Stimulated activated naive CD4-positive, alpha-beta T cell (primary cell): Measurements from ENCODE around the gene UBE2QL1.
A peak's percentile ranks its signal among the peaks of the same experiment; 100 is the strongest.

Source experiments
- DNase-seq, 6 experiments: peaks; one replicate each; lab custom pipeline; 2025; lab: John Stamatoyannopoulos, UW

UBE2QL1 gene, protein sequence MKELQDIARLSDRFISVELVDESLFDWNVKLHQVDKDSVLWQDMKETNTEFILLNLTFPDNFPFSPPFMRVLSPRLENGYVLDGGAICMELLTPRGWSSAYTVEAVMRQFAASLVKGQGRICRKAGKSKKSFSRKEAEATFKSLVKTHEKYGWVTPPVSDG

DNA sequence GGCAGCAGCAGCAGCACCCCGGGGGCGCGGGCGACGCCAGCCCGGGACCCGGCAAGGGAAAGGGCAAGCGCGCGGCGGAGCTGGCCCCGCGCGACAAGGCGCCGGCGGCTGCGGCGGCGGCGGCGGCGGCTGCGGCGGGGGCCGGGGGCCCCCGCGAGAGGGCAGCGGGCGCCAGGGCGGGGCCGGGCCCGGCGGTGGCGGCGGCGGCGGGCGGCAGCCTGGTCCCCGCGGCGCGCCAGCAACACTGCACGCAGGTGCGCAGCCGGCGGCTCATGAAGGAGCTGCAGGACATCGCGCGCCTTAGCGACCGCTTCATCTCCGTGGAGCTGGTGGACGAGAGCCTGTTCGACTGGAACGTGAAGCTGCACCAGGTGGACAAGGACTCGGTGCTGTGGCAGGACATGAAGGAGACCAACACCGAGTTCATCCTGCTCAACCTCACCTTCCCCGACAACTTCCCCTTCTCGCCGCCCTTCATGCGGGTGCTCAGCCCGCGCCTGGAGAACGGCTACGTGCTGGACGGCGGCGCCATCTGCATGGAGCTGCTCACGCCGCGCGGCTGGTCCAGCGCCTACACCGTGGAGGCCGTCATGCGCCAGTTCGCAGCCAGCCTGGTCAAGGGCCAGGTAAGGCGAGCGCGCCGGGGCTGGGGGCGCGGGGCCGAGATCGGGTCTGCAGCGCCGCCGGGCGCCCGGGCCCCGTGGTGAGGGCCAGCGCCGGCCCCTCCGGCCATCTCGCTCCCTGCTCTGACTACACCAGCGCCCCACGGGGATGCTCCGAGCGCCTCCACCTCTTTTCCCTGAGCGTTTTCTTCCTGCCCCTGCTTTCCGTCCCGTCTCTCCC is at the start of gene UBE2QL1:
UBE2QL1 (plus strand) TSS at position 238 of the 843 bp plus-strand sequence; CDS start at position 273, 35 bp downstream.
- peak in 3 of 6 experiments; percentile 2 to 7 (median 4) for DNase-seq

DNA sequence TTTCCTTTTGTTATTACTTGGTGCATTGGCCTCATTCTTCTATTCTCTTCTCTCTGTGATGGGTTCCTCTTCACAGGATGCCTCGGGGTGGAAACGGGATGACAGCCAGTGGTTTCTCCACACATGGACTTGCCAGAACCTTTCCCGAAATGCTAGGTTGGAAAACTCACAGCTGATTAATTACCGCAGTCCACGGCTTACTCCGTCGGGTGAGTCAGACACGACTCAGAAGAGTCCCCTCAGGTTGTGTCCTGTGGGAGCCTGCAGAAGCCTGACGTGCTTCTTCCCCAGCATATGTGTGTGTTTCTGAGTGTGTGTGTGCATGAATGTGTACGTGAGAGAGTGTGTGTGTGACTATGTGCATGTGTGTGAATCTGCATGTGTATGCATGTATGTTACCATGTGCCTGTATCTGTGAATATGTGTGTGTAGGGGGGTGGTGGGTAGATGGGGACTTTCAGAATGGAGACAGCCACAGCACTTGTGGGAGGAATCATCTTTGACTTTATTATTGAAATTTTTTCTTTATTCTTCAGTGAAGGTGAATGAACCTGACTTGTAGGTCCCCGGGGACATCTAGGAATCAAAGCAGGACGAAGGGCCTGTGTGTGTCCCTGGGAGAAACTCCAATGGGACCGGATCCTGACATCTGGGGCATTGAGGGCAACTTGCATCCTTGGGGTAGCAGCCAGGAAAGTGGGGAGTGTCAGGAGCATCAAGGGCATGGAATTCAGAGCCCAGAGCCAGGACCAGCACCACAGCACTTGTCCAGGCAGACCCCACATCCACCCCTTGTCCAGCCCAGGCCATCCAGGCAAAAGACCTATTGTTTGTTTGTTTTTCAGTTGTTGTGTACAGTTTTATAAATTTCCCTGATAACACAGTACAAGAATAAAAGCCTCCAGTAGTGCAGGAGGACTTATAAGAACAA is 48.4 kb upstream of the UBE2QL1 start:
- DNase-seq, result no peak

DNA sequence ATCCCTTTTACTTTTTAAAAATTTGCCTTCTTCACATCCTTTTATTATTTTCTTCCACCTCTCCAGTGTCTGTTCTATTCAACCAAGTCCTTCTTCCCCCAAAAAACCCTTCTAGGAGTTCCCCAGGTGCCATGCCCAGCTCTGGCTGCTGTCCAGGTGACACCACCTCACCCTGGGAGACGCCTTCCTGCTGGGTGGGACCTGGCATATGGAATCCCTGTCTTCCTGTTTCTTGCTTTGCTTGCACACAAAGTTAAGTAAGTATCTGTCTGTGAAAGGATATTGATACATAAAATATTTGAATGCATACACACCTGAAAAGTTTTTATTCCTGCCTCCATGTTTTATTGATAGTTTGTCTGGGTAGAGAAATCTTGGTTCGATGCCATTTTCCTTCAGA is 47.2 kb upstream of the UBE2QL1 start:
- DNase-seq, result no peak

DNA sequence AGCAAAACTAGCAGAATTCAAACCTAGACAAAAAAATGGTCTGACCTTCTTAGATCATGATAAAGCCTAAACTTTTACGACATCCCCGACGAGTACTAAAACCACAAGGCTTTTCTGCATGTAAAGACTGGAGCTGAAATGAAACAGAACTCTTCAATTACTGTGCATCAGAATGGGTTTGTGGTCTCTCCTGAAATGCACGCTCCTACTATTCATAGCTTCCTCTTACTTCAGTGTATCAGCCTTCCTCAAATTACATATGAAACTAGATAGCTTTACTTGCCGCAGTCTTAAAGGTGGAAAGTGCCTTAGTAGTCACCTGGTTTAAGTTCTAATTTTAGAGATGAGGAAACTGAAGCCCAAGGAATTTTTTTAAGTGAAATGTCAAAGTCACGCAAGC is 45.7 kb upstream of the UBE2QL1 start:
- DNase-seq, result no peak

DNA sequence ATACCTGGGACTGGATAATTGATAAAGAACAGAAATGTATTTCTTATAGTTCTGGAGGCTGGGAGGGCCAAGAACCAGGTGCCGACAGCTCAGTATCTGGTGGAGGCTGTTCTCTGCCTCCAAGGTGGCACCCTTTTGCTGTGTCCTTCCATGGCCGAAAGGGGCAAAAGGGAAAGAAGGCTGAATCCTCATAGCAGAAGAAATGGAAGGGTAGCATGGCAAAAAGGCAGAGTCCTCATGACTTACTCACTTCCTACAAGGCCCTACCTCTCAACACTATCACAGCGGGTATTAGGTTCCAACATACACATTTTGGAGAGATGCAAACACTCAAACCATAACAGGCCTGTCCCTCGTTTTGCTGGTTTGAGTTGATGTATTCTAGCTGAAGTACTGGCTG is 45.2 kb upstream of the UBE2QL1 start:
- DNase-seq, result no peak

DNA sequence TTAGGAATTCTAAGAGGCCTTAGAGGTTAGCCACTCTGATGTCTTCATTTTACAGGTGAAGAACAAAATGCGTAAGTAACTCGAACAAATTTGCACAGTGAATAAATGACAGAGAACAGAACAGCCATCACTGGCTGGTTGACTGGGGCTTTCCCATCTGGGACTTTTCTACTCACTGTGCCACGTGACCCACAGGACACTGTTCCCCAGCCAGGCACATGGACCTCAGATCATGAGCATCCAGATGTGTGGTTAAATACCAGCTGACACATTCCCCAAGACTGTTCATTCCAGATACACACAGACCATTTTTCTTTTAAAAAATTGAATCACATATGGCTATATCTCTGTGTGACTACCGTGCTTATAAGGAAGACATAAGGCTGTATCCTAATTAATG is 44.5 kb upstream of the UBE2QL1 start:
- DNase-seq, result no peak

DNA sequence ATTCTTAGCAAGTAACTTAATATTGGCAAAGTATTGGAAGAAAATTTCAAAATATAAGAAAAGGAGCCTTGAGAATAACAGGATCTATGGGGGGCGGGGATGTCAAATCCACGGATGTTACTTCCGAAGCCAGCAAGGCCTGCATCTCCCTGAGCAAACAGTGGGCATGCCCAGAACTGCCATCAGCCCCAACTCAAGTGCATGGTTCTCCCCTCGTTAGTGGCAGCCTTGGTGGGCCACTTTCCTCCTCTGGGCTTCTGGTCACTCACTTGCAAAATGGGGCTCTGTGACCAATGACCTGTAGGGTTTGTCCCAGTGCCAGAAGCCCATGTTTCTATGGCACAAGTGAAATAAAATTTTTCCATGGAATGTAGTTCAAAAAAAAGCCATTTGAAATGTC is 43.1 kb upstream of the UBE2QL1 start:
- DNase-seq, result no peak

DNA sequence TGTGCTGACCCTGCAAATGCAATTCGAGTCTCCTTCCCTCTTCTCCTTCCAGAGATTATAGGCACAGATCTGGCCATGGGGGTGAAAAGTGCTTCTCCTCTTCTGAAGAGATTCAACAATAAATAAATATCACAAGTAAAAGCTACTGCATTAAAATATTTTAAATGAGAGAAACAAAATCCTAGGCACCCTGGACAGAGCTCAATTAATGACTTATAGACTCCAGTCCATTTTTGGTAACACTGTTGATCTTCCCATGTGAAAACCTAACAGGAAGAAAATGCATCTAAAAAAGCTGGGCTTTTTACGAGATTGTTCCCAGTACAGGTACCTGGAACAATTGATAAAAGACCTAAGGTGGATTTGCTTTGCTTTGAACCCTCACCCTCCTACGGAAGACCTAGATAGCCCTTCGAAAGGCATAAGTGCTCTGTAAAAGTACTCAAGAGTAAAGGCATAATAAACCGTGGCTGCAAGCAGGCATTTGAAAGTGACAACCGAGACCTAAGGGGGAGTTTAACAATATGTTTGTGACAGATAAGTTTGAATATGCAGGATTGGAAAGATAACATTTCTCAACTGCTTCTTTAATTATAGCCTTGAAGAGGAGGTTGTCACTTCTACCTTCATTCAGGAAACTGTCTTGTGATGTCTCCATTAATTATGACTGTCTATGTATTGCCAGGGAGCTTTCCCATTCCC is 41.0 kb upstream of the UBE2QL1 start:
- DNase-seq, result no peak

DNA sequence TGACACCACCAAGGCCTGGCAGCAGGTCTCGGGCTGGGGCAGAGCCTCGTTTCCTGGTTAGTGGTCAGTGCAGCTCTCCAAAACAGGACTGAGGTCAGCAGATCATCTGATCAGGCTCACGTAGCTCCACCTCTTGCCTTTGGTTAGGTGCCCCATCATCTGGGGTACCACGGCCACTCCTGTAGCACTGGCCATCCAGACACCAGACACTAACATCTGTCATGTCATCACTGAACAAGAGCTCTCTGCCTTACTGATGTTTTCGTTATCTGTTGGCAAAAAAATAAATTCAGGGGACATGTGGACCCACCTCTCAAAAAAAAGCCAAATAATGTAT is 40.4 kb upstream of the UBE2QL1 start:
- DNase-seq, result no peak

DNA sequence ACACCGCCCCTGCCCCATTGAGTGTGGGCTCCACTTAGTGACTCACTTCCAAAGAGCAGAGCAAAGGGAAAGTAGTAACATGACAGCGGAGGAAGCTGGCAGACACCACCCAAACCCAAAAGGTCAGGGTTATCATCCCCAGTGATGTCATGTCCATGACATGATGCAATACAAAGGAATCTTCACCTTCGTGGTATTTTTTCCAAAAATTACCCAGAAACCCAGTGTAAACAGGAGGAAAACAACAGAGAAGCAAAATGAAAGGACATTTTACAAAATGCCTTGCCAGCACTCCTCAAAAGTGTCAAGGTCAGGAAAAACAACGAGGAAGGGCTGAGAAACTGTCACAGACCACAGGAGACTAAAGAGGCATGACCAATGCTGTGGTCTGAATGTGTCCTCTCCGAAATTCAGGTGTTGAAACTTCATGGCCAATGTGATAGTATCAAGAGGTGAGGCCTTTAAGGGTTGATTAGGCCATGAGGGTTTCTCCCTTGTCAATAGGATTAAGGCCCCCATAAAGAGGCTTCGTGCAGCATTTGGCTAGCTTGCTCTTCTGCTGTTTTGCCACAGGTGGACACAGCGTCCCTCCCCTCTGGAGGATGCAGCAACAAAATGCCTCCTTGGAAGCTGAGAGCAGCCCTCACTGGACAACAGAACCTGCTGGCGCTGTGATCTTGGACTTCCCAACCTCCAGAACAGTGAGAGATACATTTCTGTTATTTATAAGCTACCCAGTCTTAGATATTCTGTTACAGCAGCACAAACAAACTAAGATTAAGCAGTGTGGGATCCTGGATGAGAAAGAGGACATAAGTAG is 39.8 kb upstream of the UBE2QL1 start:
- no peak for DNase-seq

DNA sequence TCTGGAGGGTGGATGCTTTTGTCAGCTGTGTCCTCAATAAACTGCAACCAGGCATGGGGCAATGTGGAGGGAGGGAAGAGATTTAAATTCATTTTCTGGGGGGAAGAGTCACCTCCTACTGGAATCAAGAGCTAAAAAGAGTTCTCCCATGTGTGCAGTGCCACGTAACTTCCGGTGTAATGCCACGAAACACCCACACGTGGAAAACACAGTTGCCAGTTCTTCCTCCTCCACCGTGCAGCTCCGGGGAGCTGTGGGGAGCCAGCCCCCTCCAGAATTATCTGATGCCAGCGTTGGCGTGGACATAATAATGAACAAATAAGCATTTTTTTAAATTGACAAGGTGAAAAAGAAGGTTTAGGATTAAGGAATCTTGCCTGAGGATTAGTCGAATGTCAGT is 38.2 kb upstream of the UBE2QL1 start:
- no peak for DNase-seq

DNA sequence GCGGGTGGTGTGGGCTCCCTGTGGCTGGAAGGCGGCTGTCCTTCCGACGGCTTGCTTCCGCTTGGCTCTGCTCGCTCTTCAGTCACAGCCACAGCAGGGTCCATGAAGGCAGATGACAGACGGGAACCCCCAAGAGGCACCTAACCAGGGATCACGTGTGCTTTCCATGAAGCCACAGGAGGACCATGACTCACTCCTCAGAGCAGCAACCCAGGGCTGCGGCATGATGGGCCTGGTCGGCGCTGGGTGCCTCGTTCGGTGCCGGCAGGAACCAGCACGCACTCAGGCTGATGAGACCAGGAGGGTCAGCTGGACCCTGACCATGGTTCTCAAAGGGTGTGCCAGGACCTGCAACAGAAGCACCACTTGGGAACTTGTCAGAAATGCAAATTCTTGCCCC is 37.5 kb upstream of the UBE2QL1 start:
- no peak for DNase-seq

DNA sequence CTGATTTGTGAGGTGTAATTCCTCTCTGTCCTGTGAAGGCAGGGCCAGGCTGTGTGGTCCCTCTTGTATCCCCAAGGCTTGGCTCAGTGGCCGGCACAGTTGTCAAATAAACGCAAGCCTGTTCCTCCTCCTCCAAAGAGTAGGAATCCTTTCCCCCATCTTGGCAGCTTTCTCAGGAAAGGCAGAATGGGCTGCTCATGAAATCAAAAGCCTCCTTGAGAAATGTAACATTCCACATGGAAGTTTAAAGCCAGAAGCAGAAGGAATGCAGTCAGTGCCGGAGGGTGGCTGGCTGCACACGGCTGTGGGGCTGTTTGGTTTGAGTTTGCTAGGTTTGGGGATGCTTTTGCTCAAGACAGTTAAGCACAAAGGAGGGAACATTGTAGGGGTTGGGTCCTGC is 35.8 kb upstream of the UBE2QL1 start:
- no peak for DNase-seq

DNA sequence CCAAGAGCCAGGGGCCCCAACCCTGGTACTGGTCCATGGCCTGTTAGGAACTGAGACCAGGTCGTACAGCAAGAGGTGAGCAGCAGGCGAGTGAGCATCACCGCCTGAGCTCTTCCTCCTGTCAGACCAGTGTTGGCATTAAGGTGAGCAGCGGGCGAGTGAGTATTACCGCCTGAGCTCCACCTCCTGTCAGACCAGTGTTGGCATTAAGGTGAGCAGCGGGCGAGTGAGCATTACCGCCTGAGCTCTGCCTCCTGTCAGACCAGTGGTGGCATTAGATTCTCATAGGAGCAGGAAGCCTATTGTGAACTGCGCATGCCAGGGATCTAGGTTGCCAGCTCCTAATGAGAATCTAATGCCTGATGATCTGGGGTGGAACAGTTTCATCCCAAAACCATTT is 31.0 kb upstream of the UBE2QL1 start:
- no peak for DNase-seq

DNA sequence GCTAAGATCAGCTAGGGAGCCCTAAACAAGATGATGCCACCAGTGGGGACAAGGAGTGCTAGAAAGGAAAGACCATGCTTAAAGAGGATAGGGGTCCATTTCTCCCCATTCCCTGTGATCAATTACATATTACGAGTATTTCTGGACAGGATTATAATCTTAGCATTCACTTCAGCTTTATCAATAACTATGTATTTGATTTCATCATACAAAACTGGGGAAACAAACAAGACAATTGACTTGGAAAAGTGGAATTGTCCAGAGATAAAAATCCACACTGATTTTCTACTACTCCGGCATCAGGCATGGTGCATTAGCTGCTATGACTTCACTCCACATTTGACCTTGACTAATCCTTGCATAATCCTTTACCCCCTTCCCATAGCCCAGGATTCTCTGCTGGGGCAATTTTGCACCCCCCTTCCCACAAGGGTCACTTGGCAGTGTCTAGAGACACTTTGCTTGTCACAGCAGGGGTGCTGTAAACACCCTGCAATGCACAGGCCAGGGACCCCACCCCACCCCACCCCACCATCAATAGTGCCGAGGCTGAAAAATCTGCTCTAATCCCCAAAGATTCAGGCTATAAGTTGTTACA is 29.9 kb upstream of the UBE2QL1 start:
- DNase-seq, result no peak

DNA sequence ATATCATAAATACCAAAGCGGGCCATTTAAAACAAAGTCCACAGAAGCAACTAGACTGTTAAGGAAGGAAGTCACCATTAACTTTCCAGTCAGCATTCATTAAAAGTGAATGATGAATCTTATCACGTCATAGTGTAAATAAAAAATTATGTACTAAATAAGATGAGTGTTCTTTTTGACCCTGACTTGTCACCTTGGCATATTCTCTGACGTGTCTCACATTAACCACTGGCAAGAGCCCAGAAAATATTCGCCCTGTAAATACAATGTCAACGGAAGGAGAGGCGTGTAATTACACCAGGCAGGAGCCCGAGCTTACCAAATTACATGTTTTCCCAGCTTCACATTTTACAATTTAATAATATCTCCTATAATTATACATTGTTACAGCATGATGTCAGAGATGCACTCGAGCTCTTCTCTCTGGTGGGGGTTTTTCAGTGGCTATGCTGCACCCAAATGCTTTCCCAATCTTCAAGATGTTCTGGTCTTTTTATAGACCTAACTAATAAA is 29.3 kb upstream of the UBE2QL1 start:
- DNase-seq, result no peak

DNA sequence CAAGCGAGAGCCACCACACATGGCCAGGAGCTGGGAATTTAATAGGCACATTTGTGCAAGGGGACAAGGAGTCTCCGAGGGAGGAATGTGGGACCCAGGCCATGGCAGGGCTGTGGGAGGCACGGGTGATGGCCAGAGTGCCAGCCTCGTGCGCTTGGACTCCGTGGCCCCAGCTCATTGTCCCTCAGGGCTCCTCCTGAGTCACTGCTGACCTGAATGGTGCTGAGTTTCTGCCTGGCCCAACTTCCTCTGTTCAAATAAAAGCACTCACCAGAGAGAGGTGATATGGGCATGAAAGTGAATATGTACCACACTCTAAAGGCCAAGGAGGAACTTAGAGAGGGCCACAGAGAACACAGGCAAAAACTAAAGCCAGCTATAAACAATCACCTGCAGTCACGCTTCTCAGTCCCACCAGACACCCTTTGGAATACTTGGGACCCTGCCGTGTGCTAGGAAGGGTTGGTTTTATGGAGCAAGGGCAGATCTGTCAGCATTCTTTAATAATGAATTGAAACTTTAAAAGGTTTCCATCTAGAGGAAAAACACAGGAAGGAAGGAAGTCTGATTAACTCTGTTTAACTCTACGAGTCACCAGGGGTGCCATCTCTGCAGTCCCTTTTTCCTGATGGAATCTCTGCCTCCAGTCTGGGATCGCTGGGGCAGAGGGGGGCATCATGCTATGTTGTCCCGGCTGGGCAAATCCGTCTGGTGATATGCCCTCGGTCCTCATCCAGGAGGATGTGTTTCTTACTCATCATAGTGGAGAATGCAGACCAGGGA is 25.1 kb upstream of the UBE2QL1 start:
- no peak for DNase-seq

DNA sequence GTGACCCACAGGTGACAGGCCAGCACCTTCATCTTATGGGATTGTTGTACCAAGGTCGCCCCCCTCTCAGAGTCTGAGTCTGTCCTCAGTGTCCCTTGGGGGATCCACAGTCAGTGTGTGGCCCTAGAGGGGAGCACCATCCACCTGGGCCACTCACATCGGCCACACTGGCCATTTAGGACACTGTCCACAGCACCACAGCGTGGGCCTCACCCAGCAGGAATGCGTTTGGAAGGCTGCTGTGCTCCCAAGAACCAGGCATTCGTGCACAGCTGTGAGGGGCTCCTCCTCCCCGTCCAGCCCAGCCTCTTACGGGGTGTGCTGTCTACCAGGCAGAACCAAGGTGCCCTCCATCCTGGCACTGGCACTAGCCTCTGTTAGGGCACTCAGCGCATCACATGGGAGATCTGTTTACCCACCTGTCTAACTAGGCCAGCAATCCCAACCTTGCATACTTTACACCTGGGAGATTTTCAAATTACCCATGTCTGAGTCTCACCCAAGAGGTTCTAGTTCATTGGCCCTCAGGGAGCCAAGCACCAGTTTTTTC is 24.5 kb upstream of the UBE2QL1 start:
- no peak for DNase-seq

DNA sequence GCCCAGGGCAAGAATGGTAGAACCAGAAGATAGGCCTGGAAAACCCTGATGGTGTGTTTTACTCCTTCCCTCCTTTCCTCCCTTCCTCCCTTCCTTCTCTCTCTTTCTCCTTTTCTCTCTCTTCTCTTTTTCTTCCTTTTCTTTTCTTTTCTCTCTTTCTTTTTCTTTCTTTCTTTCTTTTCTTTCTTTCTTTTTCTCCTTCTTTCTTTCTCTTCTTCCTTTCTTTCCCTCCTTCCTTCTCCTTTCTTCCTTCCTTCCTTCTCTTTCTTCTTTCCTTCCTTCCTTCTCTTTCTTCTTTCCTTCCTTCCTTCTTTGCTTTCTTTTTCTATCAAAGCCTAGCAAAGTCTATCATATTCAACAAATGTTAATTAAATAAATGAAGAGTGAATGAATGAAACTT is 24.0 kb upstream of the UBE2QL1 start:
- DNase-seq, result no peak

DNA sequence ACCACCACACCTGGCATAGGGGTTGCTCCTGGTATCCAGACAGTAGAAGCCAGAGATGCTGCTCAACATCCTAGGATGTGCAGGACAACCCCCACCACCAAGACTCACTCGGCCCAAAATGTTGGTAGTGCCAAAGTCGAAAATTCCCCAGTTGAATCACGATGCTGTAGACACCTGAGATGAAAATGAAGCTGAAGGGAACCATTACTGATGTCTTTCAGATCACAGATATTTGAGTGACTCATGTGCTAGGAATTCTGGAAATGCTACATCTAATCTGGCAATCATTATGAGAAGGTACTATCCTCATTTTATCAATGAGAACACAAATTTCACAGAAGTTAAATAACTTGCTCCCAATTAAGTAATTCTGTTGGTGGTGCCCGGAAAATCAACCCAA is 21.0 kb upstream of the UBE2QL1 start:
- no peak for DNase-seq
